GM19324 (cell line): ENCODE data around the gene ZBTB48.
"Not testable (repeated sequence)": the region's sequence is repeated elsewhere in the genome, so short reads cannot be mapped to it uniquely, and the experiment has no call there.

Source experiments
- ATAC-seq: cut with Tn5 transposase; IDR thresholded peaks from one replicate; pipeline ENCODE4 v1.9.1; 2021; ENCODE audit warnings: mild to moderate bottlenecking, moderate library complexity; ENCODE audit not compliant: unreplicated experiment, low FRiP score

The ZBTB48 gene

DNA sequence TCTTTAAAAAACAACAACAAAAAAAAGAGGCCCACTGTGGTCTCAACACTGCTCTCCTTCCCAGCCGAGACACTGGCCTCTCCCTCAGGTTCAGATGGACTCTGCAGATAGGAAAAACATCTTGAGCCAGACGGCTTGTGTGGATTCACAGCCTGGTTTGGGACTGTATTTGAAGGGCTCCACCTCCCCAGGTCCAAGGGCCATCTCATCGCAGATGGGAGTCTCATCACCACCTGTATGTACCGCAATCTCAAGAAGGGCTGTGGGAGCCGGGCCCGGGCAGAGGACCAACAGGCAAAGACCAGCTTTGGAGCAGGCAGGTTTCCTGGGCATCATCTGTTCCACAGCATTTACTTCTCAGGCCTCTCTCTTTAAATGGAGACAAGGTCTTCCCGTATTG is 10.3 kb downstream of the ZBTB48 start:
- ATAC-seq: no peak

GRCh38 chr1:6591222-6591621 is 11.4 kb downstream of the ZBTB48 start:
- no peak for ATAC-seq

- ATAC-seq: no peak
These were observed 11.8 kb downstream of the ZBTB48 start for GRCh38 chr1:6591644-6592043.

GRCh38 chr1:6592441-6592840 is 12.6 kb downstream of the ZBTB48 start:
- no peak for ATAC-seq

DNA sequence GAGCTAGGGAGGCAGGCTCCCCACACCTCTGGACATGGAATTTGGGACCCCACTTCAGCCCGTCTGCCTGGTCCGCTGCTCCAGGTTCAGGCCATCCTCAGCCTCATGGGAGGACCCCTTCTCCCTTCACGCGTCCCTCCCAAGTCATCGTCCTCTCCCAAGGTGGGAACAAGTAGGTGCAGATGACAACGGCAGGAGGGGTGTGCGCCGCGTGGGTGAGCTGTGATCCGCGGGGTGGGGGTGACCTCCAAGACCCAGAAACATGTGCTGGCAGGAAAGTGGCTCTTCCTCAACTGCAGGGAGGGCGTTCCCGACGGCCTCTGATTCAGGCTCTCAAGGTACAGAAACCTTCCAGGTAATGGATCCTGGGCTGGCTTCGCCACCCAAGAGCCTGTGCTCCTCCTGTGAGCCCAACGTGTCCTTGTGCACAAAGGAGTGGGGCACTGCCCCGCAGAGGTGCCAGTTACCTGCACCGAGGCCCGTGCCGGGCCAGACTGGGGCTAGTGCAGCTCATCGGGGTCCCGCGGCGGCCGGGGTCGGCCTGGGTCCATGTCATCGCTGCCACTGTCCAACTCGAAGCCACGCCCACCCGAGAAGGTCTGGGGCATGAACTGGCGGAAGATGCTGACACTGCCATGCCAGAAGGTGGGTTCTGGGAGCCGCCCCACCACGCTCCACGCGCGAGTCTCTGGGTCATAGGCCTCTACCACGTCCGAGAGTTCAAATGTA is 13.2 kb downstream of the ZBTB48 start:
- ATAC-seq: no peak

GRCh38 chr1:6593810-6594209 is 14.0 kb downstream of the ZBTB48 start:
- no peak for ATAC-seq

DNA sequence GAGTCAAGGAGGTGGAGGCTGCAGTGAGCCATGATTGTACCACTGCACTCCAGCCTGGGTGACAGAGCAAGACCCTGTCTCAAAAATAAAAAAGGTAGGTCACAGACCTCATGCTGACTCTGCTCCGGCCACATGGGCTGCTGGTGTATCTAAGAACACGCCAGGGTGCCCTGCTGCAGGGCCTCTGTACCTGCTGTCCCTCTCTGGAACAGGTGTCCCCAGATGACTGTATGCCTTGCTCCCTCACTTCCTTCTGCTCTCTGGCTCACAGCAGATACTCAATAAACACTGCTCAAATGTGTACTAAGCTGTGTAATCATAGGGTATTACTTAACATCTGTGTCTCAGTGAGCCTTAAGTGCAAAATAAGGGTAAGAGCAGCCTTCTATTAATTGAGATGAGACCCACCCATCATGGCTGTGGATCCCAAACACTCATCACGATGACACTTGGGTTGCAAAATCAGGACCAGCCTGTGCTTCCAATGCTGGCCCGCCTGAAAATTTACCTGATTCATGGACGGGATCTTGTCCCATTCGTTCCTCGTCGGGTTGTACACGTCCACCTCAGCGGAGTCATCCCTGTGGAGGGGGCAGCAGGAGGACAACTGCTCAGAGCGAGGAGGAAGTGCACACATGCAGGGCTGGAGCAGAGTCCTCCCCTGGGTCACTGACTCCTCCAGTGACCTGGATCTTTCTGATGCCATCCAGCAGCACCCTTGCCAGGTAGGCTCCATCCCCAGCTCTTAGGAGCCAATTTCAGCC is 15.4 kb downstream of the ZBTB48 start:
- ATAC-seq: no peak

DNA sequence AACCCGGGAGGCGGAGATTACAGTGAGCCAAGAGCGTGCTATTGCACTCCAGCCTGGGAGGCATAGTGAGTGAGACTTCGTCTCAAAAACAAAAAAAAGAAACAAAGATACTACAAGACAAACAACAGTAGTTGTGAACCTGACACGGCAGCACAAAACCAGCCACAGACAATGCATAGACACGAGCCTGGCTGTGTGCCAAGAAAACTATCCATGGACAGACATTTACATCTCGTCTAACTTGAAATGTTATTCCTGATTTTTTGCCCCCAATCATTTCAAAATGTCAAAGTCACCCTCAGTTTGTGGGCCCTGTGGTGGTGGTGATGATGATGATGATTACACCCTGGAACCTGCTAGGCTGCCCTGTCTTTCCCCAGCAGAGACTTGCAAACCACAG is 16.6 kb downstream of the ZBTB48 start:
- no peak for ATAC-seq

GRCh38 chr1:6596886-6597776 is 17.3 kb downstream of the ZBTB48 start:
- ATAC-seq: no peak

- no peak for ATAC-seq
These were observed 18.0 kb downstream of the ZBTB48 start for GRCh38 chr1:6597777-6598131.

GRCh38 chr1:6599141-6599975 is 19.6 kb downstream of the ZBTB48 start:
- ATAC-seq: no peak

GRCh38 chr1:6599991-6600390 is 20.2 kb downstream of the ZBTB48 start:
- ATAC-seq: not testable (repeated sequence)

DNA sequence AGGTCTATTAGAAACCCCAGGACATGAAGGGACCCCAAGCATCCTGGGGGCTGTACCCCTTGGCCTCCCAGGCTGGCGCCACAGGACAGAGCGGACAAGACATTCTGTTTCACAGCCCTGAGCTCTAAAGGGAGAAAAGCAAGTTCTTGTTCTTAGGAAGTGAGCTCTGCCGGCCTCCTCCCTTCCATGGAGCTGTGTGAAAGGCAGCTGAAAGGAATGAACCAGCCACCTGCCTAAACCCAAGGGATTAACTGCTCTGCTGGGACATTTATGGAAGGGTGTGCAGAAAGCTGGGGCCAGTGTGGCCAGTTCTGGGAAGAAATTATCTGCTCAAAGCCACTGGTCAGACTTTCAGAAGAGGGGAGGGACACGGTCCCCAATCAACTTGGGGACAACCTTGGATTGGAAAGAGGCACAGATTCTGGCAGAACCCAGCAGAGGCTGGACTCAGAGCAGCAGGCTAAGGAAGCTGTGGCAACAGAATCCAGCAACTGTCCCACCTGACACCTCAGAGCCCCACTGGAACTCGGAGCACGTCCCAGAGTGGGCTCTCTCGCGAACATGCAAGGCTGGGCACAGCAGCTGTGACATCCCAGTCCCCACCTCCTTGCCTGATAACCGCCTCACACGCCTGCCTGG is 20.7 kb downstream of the ZBTB48 start:
- ATAC-seq: no peak

- no peak for ATAC-seq
These were observed 21.5 kb downstream of the ZBTB48 start for GRCh38 chr1:6601049-6601922.

DNA sequence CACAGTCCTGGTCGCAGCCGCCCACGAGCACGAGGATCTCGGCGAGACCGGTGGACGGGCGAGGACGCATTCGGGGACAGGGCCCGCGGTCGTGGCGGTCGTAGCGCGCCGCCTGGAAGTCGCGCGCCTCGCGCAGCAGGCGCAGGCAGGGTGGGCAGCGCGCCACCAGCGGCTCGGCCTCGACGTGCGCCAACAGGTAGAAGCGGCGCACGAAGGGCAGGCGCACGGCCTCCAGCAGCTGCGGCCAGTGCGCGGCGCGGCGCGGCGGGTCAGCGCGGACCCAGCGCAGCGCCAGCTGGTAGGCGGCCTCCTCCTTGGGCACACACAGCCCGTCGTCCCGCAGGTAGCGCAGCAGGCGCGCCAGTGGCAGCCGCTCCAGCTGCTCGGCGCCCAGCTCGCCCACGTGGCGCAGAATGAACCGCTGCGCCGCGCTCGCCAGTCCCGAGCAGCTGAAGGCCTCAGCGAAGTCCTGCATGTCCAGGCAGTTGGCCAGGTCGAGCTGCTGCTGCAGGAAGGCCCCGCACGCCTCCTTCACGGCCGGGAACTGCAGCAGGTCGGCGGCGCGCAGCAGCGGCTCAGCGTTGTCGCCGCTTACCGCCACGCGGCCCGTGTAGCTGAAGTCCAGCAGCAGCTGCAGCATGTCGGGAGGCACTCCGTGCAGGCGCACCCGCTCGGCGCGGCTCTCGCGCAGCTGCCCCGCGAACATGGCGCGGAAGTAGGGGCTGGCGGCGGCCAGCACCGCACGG is 22.3 kb downstream of the ZBTB48 start:
- peak; percentile 17 for ATAC-seq

- peak; percentile 69 for ATAC-seq
These were observed 23.0 kb downstream of the ZBTB48 start, which contains the start of gene KLHL21 for GRCh38 chr1:6602669-6603237. Gene KLHL21 (minus strand): TSS chr1:6602869. CDS start chr1:6602817, 52 bp downstream.

DNA sequence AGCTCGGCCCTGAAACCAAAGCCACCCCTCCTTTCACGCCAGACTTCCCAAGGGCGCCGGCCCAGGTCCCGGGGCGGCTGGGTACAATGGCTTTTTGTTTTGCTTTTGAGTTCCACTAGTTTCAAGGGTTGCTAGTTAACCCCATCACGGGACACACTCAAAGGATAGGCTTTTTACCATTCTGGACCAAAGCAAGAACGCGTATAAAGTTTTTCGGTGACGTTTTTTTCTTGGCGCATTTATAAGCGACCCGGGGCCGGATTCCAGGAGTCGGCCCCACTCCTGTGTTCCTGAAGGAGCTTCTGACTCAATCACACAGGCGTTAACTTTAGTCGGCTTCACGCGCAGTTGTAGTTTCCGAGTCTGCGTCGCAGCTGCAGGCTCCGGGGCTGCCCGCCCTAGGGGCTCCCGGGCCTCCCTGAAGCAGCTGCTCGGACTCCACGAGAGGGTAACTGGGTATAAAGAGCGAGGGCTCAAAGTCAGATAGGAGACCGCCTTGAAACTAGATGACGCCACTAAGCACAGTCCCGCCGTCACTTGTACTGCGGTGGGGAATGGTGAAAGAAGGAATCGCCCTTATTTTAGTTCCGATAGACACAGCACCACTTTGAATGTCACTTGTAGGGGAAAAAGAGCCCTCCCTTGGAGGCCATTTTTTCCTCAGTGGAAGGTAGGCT is 23.6 kb downstream of the ZBTB48 start:
- peak; percentile 11 for ATAC-seq
